ENCODE measurements around the gene KLHL35.

The KLHL35 gene

DNA sequence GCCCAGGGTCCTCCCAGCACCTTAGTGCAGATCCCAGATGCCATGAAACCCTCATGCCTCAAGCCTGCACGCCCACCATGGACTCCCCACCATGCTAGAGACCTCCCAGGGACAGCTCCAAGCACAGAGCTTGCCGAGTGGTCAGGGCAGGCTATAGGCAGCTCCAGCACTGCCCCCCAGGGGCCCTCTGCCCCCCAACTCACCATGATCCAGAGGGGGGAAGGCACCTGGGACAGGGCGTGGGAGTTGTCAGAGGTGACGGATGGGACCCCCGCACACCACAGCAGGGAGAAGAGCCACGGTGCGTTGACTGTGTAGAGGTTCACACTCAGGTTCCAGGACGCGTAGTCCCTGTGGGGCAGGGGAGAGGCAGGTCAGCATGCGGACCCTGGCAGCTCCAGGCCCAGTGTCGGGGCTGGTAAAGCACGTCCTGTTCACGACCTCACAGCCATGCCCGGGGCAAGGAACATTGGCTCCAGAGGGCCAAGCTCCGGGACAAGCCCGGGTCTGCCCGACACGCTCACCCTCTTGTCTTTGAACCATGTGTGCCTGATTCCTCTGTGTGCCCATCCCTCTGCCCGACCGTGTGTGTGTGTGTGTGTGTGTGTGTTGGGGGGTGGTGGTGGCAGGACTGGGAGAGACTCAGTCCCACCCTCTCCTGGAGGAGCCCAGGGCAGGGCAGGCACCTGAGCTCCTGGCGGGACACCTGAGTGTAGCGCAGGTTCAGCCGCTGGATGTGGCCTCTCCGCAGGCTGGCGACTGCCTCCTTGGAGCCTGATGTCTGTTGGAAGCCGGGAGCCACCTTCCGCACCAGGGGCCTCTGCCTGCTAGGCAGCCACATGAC is 8.2 kb upstream of the KLHL35 start:
- DNase-seq (ENCODE audit: low read depth) = no peak
- TF ChIP-seq POLR2A (IDR thresholded peaks at IDR 0.05; ENCODE audit: extremely low read depth, insufficient read length) (no peak), MYC (IDR thresholded peaks at IDR 0.05; ENCODE audit: low read depth, low read length) (no peak)
- TF ChIP-seq, protein P1, sequence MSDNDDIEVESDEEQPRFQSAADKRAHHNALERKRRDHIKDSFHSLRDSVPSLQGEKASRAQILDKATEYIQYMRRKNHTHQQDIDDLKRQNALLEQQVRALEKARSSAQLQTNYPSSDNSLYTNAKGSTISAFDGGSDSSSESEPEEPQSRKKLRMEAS (IDR thresholded peaks at IDR 0.05; ENCODE audit: low read depth, low read length) = no peak
- TF ChIP-seq, protein P2, sequence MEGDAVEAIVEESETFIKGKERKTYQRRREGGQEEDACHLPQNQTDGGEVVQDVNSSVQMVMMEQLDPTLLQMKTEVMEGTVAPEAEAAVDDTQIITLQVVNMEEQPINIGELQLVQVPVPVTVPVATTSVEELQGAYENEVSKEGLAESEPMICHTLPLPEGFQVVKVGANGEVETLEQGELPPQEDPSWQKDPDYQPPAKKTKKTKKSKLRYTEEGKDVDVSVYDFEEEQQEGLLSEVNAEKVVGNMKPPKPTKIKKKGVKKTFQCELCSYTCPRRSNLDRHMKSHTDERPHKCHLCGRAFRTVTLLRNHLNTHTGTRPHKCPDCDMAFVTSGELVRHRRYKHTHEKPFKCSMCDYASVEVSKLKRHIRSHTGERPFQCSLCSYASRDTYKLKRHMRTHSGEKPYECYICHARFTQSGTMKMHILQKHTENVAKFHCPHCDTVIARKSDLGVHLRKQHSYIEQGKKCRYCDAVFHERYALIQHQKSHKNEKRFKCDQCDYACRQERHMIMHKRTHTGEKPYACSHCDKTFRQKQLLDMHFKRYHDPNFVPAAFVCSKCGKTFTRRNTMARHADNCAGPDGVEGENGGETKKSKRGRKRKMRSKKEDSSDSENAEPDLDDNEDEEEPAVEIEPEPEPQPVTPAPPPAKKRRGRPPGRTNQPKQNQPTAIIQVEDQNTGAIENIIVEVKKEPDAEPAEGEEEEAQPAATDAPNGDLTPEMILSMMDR (IDR thresholded peaks at IDR 0.05; ENCODE audit: low read depth, low read length) = no peak
- H3K4me3 ChIP-seq (ENCODE audit: low read depth, low read length) = no peak overlapping the region

DNA sequence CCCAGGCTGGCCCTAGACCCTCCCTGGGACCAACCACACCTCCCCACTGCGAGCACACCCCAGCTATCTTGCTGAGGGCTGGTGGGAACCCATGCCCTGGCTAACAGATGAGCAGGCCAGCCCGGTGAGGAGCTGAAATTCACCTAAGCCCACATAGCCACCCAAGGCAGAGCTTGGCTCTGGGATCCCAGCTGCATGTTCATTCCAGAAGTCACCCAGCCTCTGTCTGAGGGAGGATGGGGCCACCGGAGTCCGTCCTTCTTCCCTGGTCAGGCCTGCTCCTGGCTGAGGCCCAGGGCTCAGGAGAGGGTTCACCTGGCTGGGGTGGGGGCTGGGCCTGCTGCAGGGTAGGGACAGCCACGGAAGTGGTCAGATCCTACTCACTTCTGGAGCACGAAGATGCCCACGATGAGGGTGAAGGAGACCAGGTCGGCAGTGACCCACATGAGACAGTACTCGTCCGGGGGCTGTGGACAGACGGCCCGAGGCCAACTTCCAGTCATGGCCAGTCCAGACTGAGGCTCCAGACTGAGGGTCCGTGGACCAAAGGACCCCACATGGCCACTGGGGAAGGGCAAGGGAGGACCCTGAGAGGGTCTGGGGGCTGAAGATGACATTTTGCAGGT is 6.6 kb upstream of the KLHL35 start:
- no peak for DNase-seq (ENCODE audit: low read depth)
- TF ChIP-seq MYC (IDR thresholded peaks at IDR 0.05; ENCODE audit: low read depth, low read length) (no peak), POLR2A (IDR thresholded peaks at IDR 0.05; ENCODE audit: extremely low read depth, insufficient read length) (no peak)
- TF ChIP-seq, protein P1 (IDR thresholded peaks at IDR 0.05; ENCODE audit: low read depth, low read length) = no peak
- TF ChIP-seq, protein P2 (IDR thresholded peaks at IDR 0.05; ENCODE audit: low read depth, low read length) = no peak
- H3K4me3 ChIP-seq (ENCODE audit: low read depth, low read length) = no peak overlapping the region

DNA sequence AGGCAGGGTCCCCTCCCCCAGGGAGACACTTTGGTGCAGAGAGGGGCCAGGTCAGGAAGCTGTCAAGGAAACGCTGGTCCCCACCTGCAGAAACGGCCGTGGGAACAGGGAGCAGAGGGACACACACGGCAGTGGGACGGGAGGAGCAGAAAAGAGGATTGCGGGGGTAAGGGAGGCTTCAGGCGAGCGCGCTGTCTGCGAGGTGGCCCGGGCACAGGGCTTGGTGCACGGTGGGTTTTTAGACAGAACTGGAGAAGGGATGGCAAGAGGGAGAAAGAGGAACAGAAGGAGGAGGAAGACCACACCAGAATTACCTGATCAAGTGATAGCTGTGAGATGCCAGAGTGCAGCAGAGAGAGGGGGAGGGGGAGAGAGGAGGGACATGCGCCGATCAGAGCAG is 6.0 kb upstream of the KLHL35 start:
- TF ChIP-seq MYC (IDR thresholded peaks at IDR 0.05; ENCODE audit: low read depth, low read length) (no peak), POLR2A (IDR thresholded peaks at IDR 0.05; ENCODE audit: extremely low read depth, insufficient read length) (no peak)
- TF ChIP-seq, protein P2 (IDR thresholded peaks at IDR 0.05; ENCODE audit: low read depth, low read length) = no peak
- TF ChIP-seq, protein P1 (IDR thresholded peaks at IDR 0.05; ENCODE audit: low read depth, low read length) = no peak
- no peak for DNase-seq (ENCODE audit: low read depth)
- H3K4me3 ChIP-seq (ENCODE audit: low read depth, low read length) = no peak overlapping the region

DNA sequence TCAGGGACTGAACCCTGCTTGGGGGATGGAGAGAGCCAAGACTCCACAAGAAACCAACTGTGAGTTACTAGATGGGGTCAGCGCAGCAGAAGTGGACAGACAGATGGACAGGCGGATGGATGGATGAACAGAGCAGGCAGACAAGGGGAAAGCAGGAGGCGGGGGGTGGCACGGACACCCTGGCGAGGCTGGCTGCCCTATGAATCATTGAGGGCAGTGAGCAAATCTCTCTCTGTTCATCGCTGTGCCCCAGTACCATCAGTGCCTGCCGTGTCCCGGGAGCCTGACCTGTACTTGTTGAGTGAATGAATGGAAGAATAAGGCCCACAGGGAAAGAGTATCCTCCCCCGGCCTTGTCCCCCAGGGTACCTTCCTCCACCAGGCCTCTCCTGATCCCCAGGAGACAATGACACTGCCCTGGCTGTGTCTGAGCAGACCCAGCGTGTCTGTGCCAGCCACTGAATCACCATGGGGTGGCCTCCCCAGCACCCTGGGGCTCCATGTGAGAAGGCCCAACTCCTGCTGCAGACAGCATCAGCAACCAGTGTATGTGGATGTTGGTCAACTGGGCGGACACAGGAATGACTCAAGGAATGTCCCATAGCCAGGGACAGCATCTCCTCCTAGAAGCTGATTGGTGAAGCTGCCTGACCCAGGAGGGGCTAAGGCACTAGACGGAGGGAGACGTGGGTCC is 5.1 kb upstream of the KLHL35 start:
- TF ChIP-seq POLR2A (IDR thresholded peaks at IDR 0.05; ENCODE audit: extremely low read depth, insufficient read length) (no peak), MYC (IDR thresholded peaks at IDR 0.05; ENCODE audit: low read depth, low read length) (no peak)
- TF ChIP-seq, protein P1 (IDR thresholded peaks at IDR 0.05; ENCODE audit: low read depth, low read length) = no peak
- TF ChIP-seq, protein P2 (IDR thresholded peaks at IDR 0.05; ENCODE audit: low read depth, low read length) = no peak
- no peak for DNase-seq (ENCODE audit: low read depth)
- no peak overlapping the region for H3K4me3 ChIP-seq (ENCODE audit: low read depth, low read length)

DNA sequence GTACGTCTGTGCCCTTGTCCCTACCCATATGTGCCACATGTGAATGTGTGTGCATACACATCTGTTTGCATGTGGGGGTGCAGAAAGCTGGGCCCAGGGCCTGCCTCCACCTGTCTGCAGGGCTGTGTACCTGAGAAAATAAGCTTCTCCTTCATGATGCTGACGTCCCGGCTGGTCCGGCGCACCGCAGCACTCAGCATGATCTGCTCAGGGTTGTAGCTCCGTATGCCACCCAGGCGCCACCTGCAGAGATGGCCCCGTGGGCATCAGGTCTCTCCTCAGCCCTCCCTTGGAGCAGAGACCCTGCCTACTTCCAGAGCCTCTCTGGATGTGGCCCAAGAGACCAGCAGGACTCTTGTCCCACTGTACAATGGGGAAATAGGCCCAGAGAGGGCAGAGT is 3.8 kb upstream of the KLHL35 start:
- no peak overlapping the region for H3K4me3 ChIP-seq (ENCODE audit: low read depth, low read length)
- DNase-seq (ENCODE audit: low read depth) = no peak
- TF ChIP-seq, protein P1 (IDR thresholded peaks at IDR 0.05; ENCODE audit: low read depth, low read length) = no peak
- no peak for TF ChIP-seq POLR2A (IDR thresholded peaks at IDR 0.05; ENCODE audit: extremely low read depth, insufficient read length)
- TF ChIP-seq, protein P2 (IDR thresholded peaks at IDR 0.05; ENCODE audit: low read depth, low read length) = no peak
- no peak for TF ChIP-seq MYC (IDR thresholded peaks at IDR 0.05; ENCODE audit: low read depth, low read length)
